Osteoblast (primary cell): Measurements from ENCODE around the gene CABP7. TPM values are rescaled to one million over a fixed set of nuclear protein-coding genes. Genes with fewer than 3 reads are reported as not detected.

Experiments used
- DNase-seq: peaks from one replicate; pipeline ENCODE4 v3.0.0; 2011; ENCODE audit warnings: low spot score, mixed read lengths; ENCODE audit not compliant: insufficient read length; ENCODE audit errors: missing footprints
- H2AFZ ChIP-seq: 2 replicates; pipeline ENCODE4 v1.6.0; 2011; ENCODE audit warnings: mild to moderate bottlenecking, low read length
- H3K27ac ChIP-seq: 2 replicates; pipeline ENCODE4 v1.5.1; 2011; ENCODE audit warnings: mild to moderate bottlenecking, low read depth, low read length, moderate library complexity
- H3K27me3 ChIP-seq: 2 replicates; pipeline ENCODE4 v1.6.0; 2012; ENCODE audit warnings: mild to moderate bottlenecking, control low read depth, inconsistent platforms, low read length, moderate library complexity; ENCODE audit not compliant: insufficient read depth
- H3K36me3 ChIP-seq: 2 replicates; pipeline ENCODE4 v1.5.1; 2011; ENCODE audit warnings: mild to moderate bottlenecking, low read length, control low read depth, moderate library complexity; ENCODE audit not compliant: insufficient read depth
- H3K4me1 ChIP-seq: 2 replicates; pipeline ENCODE4 v1.5.1; 2011; ENCODE audit warnings: mild to moderate bottlenecking, low read length, control low read depth, moderate library complexity; ENCODE audit not compliant: insufficient read depth
- H3K4me2 ChIP-seq: 2 replicates; pipeline ENCODE4 v1.6.0; 2011; ENCODE audit warnings: mild to moderate bottlenecking, low read length; ENCODE audit not compliant: insufficient read depth
- H3K4me3 ChIP-seq: fragments of 200-600 bp; sonication (generic); 3 replicates; pipeline ENCODE4 v1.5.1; 2012; ENCODE audit warnings: mild to moderate bottlenecking, low read length, inconsistent platforms; ENCODE audit not compliant: insufficient read depth
- H3K79me2 ChIP-seq: 2 replicates; pipeline ENCODE4 v1.6.0; 2012; ENCODE audit warnings: mild to moderate bottlenecking, low read length, control low read depth, inconsistent platforms; ENCODE audit not compliant: insufficient read depth
- H3K9me3 ChIP-seq: 2 replicates; pipeline ENCODE4 v1.5.1; 2011; ENCODE audit warnings: low read depth, low read length, control low read depth
- H4K20me1 ChIP-seq: 2 replicates; pipeline ENCODE4 v1.6.0; 2012; ENCODE audit warnings: mild to moderate bottlenecking, low read length, control low read depth; ENCODE audit not compliant: insufficient read depth
- total RNA-seq: library from RNA; depleted of rRNA; stranded (reverse); fragments of >200 nt; gene quantifications from 2 replicates; pipeline ENCODE4 v1.2.3, GENCODE V29; 2012
- TF ChIP-seq, protein P1 (sequence below): IDR thresholded peaks from 2 replicates; pipeline ENCODE4 v1.5.1; 2011; ENCODE audit warnings: mild to moderate bottlenecking, low read depth, low read length, moderate library complexity; ENCODE audit errors: extremely low read depth

Gene CABP7
- total RNA-seq, 1 donor, result not detected

DNA sequence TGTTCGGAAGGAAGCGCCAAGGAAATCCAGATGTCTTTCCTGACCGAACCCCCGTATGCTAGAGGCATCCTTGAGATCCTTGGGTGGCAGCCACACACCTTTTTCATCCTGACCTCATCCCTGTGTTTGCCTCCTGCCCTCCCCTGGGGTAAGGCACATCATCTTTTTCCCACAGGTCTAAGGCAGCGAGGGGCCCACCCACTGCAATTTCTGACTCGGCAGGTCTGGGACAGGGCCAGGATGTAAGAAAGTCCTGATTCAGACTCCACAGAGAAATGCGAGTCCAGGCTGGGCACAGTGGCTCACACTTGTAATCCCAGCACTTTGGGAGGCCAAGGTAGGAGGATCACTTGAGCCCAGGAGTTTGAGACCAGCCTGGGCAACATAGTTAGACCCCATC is 36.5 kb downstream of the CABP7 start:
- no peak for DNase-seq
- Histone ChIP-seq H3K79me2 (peaks cover 3% of the 10 kb centered on the region), H3K4me2 (no peak overlapping the region), H3K36me3 (no peaks in the 10 kb centered on the region), H3K27ac (no peak overlapping the region), H3K9me3 (no peaks in the 10 kb centered on the region), H3K27me3 (no peaks in the 10 kb centered on the region), H2AFZ (no peak overlapping the region), H3K4me1 (peaks cover 9% of the 10 kb centered on the region), H3K4me3 (no peak overlapping the region), H4K20me1 (peaks cover 7% of the 10 kb centered on the region)
- TF ChIP-seq, protein P1, sequence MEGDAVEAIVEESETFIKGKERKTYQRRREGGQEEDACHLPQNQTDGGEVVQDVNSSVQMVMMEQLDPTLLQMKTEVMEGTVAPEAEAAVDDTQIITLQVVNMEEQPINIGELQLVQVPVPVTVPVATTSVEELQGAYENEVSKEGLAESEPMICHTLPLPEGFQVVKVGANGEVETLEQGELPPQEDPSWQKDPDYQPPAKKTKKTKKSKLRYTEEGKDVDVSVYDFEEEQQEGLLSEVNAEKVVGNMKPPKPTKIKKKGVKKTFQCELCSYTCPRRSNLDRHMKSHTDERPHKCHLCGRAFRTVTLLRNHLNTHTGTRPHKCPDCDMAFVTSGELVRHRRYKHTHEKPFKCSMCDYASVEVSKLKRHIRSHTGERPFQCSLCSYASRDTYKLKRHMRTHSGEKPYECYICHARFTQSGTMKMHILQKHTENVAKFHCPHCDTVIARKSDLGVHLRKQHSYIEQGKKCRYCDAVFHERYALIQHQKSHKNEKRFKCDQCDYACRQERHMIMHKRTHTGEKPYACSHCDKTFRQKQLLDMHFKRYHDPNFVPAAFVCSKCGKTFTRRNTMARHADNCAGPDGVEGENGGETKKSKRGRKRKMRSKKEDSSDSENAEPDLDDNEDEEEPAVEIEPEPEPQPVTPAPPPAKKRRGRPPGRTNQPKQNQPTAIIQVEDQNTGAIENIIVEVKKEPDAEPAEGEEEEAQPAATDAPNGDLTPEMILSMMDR, result no peak

DNA sequence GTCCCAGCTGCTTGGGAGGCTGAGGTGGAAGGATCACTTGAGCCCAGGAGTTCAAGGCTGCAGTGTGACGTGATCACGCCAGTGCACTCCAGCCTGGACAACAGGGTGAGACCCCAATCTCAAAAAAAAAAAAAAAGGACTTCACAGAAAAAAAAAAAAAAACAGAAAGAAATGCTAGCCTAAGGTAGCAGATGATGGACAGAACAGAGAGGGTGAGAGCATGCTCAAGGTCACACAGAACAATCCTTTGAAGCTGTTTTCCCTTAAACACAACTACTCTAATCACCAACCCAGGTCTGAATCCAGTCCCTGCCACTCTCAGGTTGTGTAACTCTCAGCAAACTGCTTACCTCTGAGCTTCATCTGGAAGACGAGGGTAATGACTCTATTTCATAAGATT is 37.3 kb downstream of the CABP7 start:
- Histone ChIP-seq H3K27me3 (no peaks in the 10 kb centered on the region), H3K27ac (no peak overlapping the region), H3K36me3 (no peaks in the 10 kb centered on the region), H3K4me1 (peaks cover 9% of the 10 kb centered on the region), H3K4me3 (no peak overlapping the region), H3K79me2 (peaks cover 3% of the 10 kb centered on the region), H3K4me2 (no peak overlapping the region), H4K20me1 (peaks cover 7% of the 10 kb centered on the region), H2AFZ (no peak overlapping the region), H3K9me3 (no peaks in the 10 kb centered on the region)
- TF ChIP-seq, protein P1, result no peak
- peak; percentile 50 for DNase-seq

DNA sequence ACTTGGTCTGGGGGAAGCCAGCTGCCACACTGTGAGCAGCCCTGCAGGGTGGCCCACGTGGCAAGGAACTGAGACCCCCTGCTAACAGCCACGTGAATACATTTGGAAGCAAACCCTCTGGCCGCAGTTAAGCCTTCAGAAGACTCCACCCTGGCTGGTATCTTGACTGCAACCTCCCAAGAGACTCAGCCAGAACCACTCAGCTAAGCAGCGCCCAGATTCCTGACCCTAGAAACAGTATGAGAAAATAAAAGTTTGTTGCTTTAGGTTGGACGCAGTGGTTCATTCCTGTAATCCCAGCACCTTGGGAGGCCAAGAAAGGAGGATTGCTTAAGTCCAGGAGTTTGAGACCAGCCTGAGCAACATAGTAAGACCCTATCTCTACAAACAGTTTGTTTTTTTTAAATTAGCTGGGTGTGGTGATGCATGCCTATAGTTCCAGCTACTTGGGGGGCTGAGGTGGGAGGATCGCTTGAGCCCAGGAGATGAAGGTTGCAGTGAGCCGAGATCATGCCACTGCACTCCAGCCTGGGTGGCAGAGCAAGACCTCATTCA is 38.3 kb downstream of the CABP7 start:
- H3K9me3 ChIP-seq, result no peaks in the 10 kb centered on the region
- no peak overlapping the region for H3K4me2 ChIP-seq
- no peak overlapping the region for H3K27ac ChIP-seq
- peaks cover 7% of the 10 kb centered on the region for H4K20me1 ChIP-seq
- H2AFZ ChIP-seq, result no peak overlapping the region
- TF ChIP-seq, protein P1, result no peak
- no peak overlapping the region for H3K4me3 ChIP-seq
- no peaks in the 10 kb centered on the region for H3K36me3 ChIP-seq
- DNase-seq, result peak; percentile 45
- H3K27me3 ChIP-seq, result no peaks in the 10 kb centered on the region
- H3K79me2 ChIP-seq, result peaks cover 3% of the 10 kb centered on the region
- peaks cover 9% of the 10 kb centered on the region for H3K4me1 ChIP-seq

DNA sequence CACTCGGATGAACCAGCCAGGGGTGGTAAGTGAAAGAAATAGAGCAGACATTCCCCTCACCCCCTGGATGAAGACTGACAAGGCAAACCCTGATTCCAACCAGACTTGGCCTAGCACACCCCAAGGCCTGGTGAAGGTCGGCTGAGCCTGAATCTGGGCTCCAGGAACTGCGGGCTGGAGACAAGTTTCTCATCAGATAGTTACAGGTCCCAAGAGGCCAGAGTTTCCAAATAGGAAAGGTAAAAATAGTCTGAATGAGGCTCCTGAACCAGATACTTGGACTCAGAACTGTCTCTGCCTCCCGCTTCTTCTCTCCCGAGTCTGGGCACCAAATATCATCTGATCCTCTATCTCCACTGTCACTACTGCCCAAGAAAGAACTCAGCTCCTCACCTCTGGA is 39.2 kb downstream of the CABP7 start:
- TF ChIP-seq, protein P1, result no peak
- DNase-seq, result peak; percentile 34
- Histone ChIP-seq H2AFZ (no peak overlapping the region), H3K9me3 (no peaks in the 10 kb centered on the region), H4K20me1 (peaks cover 7% of the 10 kb centered on the region), H3K4me3 (no peak overlapping the region), H3K27ac (no peak overlapping the region), H3K36me3 (no peaks in the 10 kb centered on the region), H3K4me2 (no peak overlapping the region), H3K27me3 (no peaks in the 10 kb centered on the region), H3K79me2 (peaks cover 3% of the 10 kb centered on the region), H3K4me1 (peaks cover 9% of the 10 kb centered on the region)
